ENCODE data around the gene CCDC107. TPM values are rescaled to one million over a fixed set of nuclear protein-coding genes. Genes with fewer than 3 reads are reported as not detected.
A peak's percentile ranks its signal among the peaks of the same experiment; 100 is the strongest.

CCDC107 gene
- total and polyA plus RNA-seq, 8 donors, result 9.2 to 25.6 (median 11.6) TPM

GRCh38 chr9:35681341-35682002 lies 23.4 kb downstream of the CCDC107 start:
- Histone ChIP-seq H3K4me3 (no peak overlapping the region), H3K9me3 (no peaks in the 10 kb centered on the region), H3K27ac (no peak overlapping the region), H3K27me3 (peaks cover 4 to 7% of the 10 kb centered on the region in 2 donors), H3K4me1 (peaks cover 0 to 2% of the 10 kb centered on the region in 2 donors), H3K36me3 (peaks cover 0 to 18% of the 10 kb centered on the region in 2 donors)
- no peak for TF ChIP-seq CTCF (IDR thresholded peaks at IDR 0.05)
- ATAC-seq (no peak), DNase-seq (no peak)
- intact Hi-C loops (cut with DNase I), result no loop called here

- Histone ChIP-seq H3K27me3 (peaks cover 0 to 3% of the 10 kb centered on the region in 2 donors), H3K27ac (no peak overlapping the region), H3K4me1 (peaks cover 0 to 2% of the 10 kb centered on the region in 2 donors), H3K4me3 (no peak overlapping the region), H3K36me3 (peaks cover 0 to 18% of the 10 kb centered on the region in 2 donors), H3K9me3 (no peaks in the 10 kb centered on the region)
- no peak for TF ChIP-seq CTCF (IDR thresholded peaks at IDR 0.05)
- DNase-seq (no peak), ATAC-seq (no peak)
- intact Hi-C loops (cut with DNase I), result no loop called here
These were observed 24.0 kb downstream of the CCDC107 start for GRCh38 chr9:35682051-35682450.

- no peak for TF ChIP-seq CTCF (IDR thresholded peaks at IDR 0.05)
- intact Hi-C loops (cut with DNase I), result no loop called here
- H3K36me3 ChIP-seq, result peaks cover 0 to 18% of the 10 kb centered on the region in 2 donors
These were observed 24.6 kb downstream of the CCDC107 start for GRCh38 chr9:35682520-35683315.

GRCh38 chr9:35683323-35683722 lies 25.2 kb downstream of the CCDC107 start:
- no peak for DNase-seq
- no peak overlapping the region for H3K27ac ChIP-seq
- ATAC-seq, result peak; percentile 64
- H3K4me1 ChIP-seq, result peaks cover 0 to 2% of the 10 kb centered on the region in 2 donors
- TF ChIP-seq CTCF (IDR thresholded peaks at IDR 0.05), result no peak
- no peak overlapping the region for H3K4me3 ChIP-seq
- H3K27me3 ChIP-seq, result no peaks in the 10 kb centered on the region
- H3K9me3 ChIP-seq, result no peaks in the 10 kb centered on the region
- H3K36me3 ChIP-seq, result peaks cover 0 to 18% of the 10 kb centered on the region in 2 donors
- intact Hi-C loops (cut with DNase I), result no loop called here

More at GRCh38 chr9:35682520-35683315, 24.6 kb downstream of the CCDC107 start:
- Histone ChIP-seq H3K9me3 (no peaks in the 10 kb centered on the region), H3K27ac (no peak overlapping the region), H3K4me3 (no peak overlapping the region), H3K27me3 (no peaks in the 10 kb centered on the region), H3K4me1 (peaks cover 0 to 2% of the 10 kb centered on the region in 2 donors)
- DNase-seq, result no peak
- no peak for ATAC-seq

GRCh38 chr9:35684921-35685320 lies 26.8 kb downstream of the CCDC107 start:
- Histone ChIP-seq H3K27ac (no peak overlapping the region), H3K4me1 (peaks cover 0 to 11% of the 10 kb centered on the region in 2 donors), H3K36me3 (peaks cover 0 to 18% of the 10 kb centered on the region in 2 donors), H3K4me3 (no peak overlapping the region), H3K27me3 (peaks cover 0 to 6% of the 10 kb centered on the region in 2 donors), H3K9me3 (no peaks in the 10 kb centered on the region)
- no peak for TF ChIP-seq CTCF (IDR thresholded peaks at IDR 0.05)
- ATAC-seq (no peak), DNase-seq (no peak)
- intact Hi-C loops (cut with DNase I), result no loop called here

All from left lung (tissue), 10 donors.